ENCODE results near the gene ELANE.

ELANE gene

GRCh38 chr19:810883-811489 lies 41.1 kb upstream of the ELANE start:
- in situ Hi-C loops (cut with HindIII; ENCODE audit: low sequenced_read_pairs), result no loop called here
- no peak overlapping the region for H3K4me3 ChIP-seq (ENCODE audit: low read depth, low read length)
- no peak for DNase-seq (ENCODE audit: low read depth)
- TF ChIP-seq CTCF (IDR thresholded peaks at IDR 0.05; ENCODE audit: low read depth, low read length, missing control alignments), result no peak

GRCh38 chr19:811506-812048 lies 40.5 kb upstream of the ELANE start:
- DNase-seq (ENCODE audit: low read depth), result no peak
- no peak overlapping the region for H3K4me3 ChIP-seq (ENCODE audit: low read depth, low read length)
- no peak for TF ChIP-seq CTCF (IDR thresholded peaks at IDR 0.05; ENCODE audit: low read depth, low read length, missing control alignments)
- in situ Hi-C loops (cut with HindIII; ENCODE audit: low sequenced_read_pairs), result no loop called here

GRCh38 chr19:812049-812746 lies 39.9 kb upstream of the ELANE start:
- no peak for TF ChIP-seq CTCF (IDR thresholded peaks at IDR 0.05; ENCODE audit: low read depth, low read length, missing control alignments)
- no peak overlapping the region for H3K4me3 ChIP-seq (ENCODE audit: low read depth, low read length)
- DNase-seq (ENCODE audit: low read depth), result no peak
- in situ Hi-C loops (cut with HindIII; ENCODE audit: low sequenced_read_pairs), result no loop called here

GRCh38 chr19:812747-813218 lies 39.3 kb upstream of the ELANE start:
- in situ Hi-C loops (cut with HindIII; ENCODE audit: low sequenced_read_pairs), result no loop called here
- no peak for DNase-seq (ENCODE audit: low read depth)
- no peak for TF ChIP-seq CTCF (IDR thresholded peaks at IDR 0.05; ENCODE audit: low read depth, low read length, missing control alignments)
- no peak overlapping the region for H3K4me3 ChIP-seq (ENCODE audit: low read depth, low read length)

GRCh38 chr19:813219-814151 lies 38.6 kb upstream of the ELANE start:
- TF ChIP-seq CTCF (IDR thresholded peaks at IDR 0.05; ENCODE audit: low read depth, low read length, missing control alignments), result no peak
- no peak for DNase-seq (ENCODE audit: low read depth)
- in situ Hi-C loops (cut with HindIII; ENCODE audit: low sequenced_read_pairs), result no loop called here
- H3K4me3 ChIP-seq (ENCODE audit: low read depth, low read length), result no peak overlapping the region

All from astrocyte of the cerebellum (primary cell).